ENCODE results near the gene DDX42.
"Not testable (repeated sequence)": the region's sequence is repeated elsewhere in the genome, so short reads cannot be mapped to it uniquely, and the experiment has no call there.

The DDX42 gene

DNA sequence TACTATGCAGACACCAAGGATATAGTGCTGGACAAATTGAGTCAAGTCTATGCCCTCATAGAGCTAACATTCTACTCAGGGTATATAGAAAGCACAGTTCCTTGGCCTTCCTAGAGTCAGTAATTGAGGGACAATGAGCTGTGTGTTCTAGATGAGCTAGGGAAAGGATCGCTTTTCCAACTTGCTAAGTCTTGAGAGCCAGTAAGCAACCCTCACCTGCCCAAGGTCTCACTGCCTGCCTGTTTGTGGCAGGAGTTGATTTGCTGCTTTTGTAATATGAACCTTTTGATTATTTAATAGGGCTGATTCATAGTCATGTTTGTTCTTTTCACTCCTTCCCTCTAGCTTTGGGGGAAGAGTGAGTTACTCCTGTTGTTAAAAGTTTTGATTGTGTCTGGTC lies 6.5 kb downstream of the DDX42 start:
- DNase-seq: no peak

DNA sequence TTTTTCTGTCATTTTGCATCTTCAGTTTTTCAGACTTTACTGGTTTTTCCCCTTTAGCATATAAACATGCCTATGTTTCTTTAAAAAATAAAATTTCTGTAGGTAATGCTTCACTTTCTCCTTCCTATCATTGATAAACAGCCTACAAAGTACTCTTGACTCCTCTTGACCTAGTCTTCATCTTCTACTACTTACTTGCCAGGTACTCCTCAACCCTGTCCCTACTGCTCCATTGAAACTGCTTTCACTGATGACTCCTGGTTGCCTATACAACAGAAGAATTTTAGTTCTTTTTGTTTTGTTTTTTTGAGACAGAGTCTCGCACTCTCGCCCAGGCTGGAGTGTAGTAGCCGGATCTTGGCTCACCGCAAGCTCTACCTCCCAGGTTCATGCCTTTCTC lies 7.0 kb downstream of the DDX42 start:
- no peak for DNase-seq

DNA sequence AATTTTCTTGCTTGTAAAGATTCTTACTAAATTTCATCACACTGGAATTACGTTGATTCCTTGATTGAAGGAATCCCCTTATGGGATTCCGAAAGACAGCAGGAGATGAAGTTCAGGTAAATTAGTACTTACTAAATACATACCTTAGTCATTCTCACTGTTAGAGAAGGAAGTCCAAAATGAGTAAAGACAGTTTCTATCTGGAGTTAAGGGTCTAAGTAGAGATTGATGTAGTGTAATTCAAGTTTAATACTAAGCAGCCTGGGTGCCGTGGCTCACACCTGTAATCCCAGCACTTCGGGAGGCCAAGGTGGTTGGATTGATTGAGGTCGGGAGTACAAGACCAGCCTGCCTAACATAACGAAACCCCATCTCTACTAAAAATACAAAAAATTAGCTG lies 9.6 kb downstream of the DDX42 start:
- no peak for DNase-seq

DNA sequence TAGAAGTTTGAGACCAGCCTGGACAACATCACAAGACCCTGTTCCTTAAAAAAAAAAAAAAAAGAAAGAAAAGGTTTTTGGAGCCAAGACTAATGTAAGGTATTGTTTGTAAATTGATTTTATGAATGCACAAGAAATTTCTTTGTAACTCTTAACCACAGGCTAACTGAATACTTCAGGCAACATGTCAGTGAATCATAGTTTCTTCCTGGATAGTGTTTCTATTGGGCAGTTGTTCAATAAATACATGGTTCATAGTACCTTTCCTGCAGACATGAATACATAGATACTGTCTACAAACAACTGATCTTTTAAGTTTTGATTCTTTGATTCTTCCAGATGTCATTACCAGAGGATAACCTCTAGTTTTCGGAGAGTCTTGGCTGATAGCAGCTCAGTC lies 11.6 kb downstream of the DDX42 start:
- no peak for DNase-seq

DNA sequence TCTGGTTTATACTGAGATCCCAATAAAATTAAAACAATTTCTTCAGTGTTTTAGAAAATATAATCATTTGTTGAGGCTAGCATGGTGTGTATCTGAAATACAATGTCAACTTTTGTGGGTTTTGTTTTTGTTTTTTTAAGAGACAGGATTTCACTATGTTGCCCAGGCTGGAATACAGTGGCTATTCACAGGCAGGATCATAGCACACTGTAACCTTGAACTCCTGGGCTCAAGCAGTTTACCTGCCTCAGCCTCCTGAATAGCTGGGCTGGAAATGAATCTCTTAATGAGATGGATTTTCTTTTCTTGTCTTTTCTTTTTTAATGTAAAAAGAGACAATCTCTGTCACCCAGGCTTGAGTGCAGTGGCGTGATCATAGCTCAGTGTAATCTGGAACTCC lies 12.1 kb downstream of the DDX42 start:
- DNase-seq: no peak

DNA sequence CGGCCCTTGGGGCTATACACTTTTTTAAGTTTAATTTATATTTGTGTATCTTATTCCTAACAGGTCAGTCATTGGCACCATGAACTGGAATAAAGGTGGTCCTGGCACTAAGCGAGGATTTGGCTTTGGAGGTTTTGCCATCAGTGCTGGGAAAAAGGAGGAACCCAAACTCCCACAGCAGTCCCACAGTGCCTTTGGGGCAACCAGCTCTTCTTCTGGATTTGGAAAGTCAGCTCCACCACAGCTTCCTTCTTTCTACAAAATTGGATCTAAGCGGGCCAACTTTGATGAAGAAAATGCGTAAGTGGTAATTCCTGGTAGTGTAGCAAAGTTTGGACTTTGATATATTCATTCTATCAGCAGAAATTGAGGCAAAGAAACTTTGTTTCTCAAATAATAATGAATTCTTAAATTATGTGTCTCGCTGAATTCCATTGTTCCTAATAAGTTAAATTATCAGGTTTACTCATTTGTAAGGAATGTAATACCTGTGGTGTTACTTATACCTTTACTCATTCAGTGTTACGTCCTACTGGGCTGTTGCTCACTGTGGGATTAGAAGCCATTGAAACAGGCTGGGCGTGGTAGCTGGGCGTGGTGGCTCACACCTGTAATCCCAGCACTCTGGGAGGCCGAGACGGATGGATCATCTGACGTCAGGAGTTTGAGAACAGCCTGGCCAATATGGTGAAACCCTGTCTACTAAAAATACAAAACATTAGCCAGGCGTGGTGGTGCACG lies 13.2 kb downstream of the DDX42 start:
- DNase-seq: no peak

DNA sequence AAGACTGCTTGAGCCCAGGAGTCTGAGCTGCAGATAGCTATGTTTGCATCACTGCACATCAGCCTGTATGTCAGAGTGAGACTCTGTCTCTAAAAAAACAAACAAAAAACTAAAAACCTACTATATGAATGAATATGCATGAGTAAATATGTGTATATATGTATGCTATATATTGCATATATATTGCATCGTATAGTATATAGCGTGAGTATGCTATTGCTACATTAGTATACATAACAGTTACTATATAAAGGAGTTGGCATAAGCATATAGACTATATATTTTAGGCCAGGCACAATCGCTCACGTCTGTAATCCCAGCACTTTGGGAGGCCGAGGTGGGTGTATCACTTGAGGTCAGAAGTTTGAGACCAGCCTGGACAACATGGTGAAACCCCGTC lies 16.1 kb downstream of the DDX42 start:
- no peak for DNase-seq

DNA sequence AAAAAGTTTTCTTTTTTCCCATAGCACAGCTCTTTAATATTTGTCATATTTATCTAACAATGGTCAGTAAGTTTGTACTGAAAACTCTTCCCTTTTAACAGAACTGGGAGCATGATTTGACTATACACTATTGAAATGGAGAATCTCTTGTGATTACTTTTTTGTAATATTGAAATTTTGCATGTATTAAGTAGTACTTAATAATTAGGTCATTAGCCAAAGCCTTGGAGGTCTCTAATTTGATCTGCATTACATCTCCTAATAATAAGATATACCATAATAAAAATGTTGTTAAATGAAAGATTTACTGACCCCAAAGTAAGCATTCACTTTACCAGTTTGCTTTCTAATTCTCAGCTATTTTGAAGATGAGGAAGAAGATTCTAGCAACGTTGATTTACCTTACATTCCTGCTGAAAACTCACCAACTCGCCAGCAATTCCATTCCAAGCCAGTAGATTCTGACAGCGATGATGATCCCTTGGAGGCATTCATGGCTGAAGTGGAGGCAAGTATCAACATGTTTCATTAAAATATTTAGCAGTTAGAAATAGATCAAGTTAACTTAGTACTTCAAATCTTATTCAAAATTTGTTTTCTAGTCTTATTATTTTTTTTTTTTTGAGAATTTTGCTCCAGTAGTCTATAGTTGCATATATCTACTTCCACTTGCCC lies 18.2 kb downstream of the DDX42 start:
- no peak for DNase-seq

DNA sequence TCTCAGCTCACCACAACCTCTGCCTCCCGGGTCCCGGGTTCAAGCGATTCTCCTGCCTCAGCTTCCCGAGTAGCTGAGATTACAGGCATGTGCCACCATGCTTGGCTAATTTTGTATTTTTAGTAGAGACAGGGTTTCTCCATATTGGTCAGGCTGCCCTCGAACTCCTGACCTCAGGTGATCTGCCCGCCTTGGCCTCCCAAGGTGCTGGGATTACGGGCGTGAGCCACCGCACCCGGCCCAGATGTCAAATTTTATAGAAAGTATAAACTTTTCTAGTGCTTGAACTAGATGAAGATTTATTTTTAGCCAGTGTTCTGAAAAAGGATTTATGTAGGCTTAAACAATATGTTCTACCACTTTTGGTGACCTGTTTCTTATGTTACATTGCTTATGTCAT lies 22.4 kb downstream of the DDX42 start:
- DNase-seq: not testable (repeated sequence)

DNA sequence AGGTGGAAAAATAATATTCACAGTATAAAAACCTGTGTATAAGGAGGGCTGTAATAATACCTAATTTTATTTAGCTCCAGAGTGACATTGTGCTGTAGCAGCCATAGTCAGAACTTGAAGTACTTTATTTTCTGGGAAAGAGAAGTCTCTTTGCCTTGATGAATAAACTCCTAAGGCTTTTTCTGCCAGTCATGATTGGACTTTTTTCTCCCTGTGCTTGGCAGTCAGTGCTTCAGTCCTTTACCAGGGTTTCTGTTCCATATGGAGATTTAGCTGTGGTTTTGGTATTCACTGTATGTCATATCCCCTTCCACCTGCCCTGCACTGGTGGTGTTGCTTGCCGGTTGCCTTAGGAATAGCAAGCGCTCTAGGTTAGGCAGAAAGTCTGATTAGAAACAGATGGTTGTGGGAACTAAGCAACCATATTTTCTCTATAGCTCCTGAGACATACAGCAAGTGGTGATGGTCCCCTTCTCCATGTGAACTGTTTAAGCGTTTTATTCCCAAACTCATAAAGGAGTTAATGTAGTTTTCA lies 24.7 kb downstream of the DDX42 start:
- DNase-seq: no peak

DNA sequence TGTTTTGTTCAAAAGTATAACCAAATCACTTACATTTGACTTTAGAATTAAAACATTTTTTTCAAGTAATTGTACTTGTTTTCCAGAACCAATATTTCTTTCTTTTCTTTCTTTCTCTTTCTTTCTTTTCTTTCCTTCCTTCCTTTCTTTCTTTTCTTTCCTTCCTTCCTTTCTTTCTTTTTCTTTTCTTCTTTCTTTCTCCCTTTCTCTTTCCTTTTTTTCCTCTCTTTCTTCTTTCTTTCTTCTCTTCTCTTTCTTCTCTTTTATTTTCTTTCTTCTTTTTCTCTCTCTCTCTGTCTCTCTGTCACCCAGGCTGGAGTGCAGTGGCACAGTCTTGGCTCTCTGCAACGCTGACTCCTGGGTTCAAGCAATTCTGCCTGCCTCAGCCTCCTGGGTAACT lies 26.8 kb downstream of the DDX42 start:
- no peak for DNase-seq

DNA sequence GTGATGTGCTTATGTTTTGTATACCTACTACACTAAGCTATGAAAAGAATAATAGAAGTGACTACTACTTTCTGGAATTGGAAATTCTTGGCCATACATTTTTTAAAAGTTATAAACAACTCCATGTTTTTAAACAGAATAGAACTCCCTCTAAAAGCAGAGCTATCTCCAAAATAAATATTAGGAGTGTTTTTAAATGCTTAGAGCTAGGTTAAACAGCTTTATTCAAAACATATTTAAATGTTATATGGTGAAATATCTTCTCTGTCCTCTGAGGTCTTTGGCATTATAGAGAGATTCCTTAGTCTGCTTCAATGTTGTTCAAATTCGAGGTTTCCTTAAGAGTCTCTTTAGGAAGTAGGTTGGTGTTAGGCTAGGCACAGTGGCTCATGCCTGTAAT lies 30.4 kb downstream of the DDX42 start:
- DNase-seq: no peak

DNA sequence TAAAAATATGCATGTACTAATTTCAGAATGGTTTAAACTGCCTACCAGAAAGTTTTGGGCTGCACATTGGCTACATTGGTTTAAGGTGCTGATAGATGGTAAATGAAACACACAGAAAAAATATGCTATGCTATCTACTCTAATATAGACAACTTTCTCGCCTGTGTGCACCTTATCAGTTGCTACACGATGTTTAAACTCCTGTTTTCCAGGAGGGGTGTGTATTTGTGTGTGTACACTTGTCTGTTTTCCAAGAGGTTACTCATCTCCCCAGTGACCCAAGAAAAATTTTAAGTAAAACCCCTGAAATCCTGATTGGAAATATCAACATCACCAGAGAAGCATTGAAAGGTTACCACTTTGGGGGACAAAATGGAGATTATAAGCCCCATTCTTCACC lies 31.6 kb downstream of the DDX42 start:
- DNase-seq: no peak

DNA sequence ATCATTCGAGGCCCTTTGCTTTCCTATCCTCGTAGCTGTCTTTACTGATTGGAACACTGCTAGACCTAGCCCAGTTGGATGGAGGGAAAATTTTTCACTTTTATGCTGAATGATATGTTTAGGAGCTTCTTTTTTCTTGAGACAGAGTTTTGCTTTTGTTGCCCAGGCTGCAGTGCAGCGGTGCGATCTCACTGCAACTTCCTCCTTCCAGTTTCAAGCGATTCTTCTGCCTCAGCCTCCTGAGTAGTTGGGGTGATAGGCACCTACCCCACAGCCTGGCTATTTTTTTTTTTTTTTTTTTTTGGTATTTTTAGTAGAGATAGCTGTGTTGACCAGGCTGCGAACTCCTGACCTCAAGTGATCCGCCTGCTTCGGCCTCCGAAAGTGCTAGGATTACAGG lies 36.0 kb downstream of the DDX42 start:
- DNase-seq: no peak

DNA sequence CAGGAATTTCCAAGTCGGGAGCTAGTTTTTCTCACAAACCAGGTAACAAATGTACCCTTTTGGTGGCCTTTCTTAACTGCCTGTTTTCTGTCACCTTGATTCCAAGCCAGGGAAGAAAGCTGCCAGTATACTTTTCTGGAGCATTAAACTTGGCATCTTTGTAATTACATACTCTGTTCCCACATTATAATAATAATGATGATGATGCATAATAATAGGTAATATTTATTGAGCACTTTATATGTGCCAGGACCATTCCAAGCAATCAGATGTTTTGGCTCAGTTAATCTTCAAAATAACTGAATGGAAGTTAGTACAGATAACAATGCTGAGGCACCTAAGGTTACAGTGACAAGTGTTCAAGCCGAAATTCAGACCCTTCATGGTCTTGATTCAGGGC lies 42.2 kb downstream of the DDX42 start:
- no peak for DNase-seq

DNA sequence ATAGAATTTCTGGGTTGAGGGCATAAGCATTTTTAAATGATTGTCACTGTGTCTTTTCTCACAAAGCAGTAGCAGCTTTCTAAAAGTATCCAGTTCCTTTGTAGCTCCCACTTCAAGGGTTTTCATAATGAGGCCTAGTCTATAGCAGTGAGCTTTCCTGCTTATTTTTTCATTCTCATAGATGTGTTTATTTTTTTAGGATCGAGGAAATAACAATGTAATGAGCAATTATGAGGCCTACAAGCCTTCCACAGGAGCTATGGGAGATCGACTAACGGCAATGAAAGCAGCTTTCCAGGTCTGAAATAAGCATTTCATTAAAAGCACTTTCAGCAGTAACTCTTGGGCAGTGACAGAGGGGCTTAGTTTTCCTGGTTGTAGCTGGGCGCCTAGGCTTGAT lies 42.7 kb downstream of the DDX42 start:
- DNase-seq: no peak

DNA sequence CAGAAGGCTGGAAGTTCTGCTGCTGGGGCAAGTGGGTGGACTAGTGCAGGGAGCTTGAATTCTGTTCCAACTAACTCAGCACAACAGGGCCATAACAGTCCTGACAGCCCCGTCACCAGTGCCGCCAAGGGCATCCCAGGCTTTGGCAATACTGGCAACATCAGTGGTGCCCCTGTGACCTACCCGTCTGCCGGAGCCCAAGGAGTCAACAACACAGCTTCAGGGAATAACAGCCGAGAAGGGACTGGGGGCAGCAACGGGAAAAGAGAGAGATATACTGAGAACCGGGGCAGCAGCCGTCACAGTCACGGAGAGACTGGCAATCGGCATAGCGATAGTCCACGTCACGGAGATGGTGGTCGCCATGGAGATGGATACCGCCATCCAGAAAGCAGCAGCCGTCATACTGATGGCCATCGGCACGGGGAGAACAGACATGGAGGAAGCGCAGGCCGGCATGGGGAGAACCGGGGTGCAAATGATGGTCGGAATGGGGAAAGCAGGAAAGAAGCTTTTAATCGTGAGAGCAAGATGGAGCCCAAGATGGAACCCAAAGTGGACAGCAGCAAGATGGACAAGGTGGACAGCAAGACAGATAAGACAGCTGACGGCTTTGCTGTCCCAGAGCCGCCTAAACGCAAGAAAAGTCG lies 43.9 kb downstream of the DDX42 start:
- DNase-seq: no peak

DNA sequence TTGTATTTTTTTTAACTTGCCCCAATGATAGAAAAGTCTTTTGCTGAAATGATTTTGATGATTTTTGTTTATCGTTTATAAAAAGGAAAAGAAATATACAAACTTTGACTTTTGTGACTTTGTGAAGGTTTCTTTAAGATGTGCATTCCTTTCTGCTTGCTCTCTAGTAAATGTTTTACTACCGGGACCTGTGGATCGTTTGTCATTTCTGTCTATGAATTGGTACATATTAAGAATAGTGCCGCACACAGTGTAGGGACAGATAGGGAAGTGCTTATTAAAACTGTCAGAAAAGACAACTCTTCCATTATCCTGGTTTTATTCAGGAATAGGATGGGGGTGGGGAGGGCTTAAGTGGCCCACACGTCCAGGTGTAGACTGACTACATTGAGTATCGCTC lies 45.2 kb downstream of the DDX42 start:
- no peak for DNase-seq

DNA sequence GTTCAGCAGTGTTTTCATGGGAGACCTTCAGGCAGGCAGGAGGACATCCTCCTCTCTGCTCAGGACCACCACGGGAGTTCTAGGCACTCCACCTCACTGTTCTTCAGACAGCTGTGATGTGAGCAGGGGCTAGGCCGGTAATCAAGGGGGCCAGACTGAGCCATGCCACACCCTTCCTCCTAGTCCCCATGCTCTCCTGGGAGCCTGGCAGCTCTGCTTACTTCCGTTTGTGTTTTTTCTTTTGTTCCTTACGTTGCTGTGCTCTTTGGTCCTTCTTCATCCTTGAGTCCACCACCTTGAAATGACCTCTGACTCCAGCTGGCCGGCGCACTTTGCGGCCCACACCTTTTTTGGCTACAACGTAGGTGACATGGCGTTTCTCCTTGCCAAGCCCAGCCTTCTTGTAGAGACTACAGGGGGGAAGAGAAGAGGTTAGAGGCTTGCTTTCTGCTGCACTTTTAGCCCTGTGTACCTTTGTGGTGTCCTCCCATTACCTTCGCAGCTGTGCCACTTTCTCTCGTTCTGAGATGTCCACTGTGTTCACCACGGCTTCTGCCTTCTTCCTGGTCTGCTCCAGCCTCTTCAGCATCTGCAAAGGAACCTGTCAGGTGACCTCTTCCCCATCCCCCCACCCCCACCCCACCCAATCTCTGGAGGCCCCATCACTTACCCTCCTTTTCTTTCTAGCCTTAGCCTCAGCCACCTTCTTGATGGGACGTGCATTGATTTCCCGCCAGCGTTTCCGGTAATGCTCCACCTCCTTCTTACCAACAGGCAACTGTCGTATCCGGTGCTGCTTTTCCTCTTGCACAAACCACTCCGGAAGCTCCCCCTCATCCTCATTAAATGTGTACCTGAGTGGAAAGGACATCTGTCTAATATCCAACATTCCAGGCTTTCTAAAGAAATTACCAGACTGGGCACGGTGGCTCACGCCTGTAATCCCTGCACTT lies 45.9 kb downstream of the DDX42 start:
- DNase-seq: no peak

DNA sequence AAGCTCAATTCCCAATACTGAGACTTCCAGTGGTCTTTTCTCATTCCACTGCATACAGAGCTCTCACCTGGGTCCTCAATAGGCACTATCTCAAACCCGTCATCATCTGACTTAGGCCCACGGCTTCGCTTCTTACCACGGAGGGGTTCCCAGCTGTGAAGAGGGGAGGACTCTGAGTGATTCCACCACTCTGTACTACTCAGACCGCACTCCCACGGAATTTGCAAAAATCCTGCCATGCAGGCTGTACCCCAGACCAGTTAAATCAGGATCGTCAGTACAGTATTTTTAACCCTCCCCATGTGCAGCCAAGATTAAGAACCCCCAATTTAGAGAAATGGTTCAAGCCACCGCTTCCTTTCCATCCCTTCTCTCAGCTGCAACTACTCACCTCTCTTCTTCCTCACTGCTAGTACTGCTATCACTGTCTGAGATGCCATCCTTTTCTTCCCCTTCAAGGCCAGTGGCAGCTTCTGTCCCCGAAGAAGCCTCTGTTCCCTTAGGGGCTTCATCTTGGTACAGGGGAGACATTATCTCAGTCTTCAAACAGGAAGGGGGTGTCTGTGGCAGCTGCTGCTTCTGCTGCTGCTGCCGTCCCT lies 47.1 kb downstream of the DDX42 start:
- DNase-seq: no peak

DNA sequence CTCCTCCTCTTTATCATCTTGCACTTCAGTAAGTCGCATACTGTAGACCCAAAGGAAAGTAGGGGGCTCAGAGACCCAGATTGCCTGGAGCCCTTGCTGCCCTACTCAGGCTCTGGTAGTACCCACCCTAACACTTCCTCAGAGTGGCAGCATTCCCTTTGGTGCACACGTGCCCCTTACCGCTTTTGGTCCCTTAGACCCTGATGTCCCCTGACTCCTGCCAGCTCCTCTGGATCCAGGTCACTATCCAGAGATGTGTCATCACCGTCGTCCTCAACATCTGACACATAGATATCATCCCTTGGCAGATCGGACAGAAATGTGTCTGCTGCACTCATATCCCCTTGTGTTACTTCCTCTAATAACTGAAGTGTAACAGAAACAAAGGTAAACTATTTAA lies 47.8 kb downstream of the DDX42 start:
- DNase-seq: no peak

DNA sequence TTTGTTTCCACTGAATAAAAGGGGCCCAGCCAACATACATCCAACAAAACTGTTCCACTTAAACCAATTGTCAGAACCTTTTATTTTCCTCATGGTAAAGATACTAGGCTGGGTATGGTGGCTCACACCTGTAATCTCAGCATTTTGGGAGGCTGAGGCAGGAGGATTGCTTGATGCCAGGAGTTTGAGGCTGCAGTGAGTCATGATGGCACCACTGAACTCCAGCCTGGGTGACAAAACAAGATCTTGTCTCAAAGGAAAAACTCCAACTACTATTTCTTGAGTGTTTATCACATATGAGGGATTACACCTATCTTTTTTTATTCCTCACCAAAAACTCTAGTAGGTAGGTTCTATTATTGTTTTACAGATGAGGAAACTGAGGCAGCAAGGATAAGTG lies 48.6 kb downstream of the DDX42 start:
- DNase-seq: no peak
